Ectodermal cell (in vitro differentiated cells): Measurements from ENCODE around the gene EED.
"Not testable (repeated sequence)": the region's sequence is repeated elsewhere in the genome, so short reads cannot be mapped to it uniquely, and the experiment has no call there.

Experiments
- H3K27ac ChIP-seq: 2 replicates; pipeline ENCODE4 v1.7.0; 2013; ENCODE audit warnings: mild to moderate bottlenecking, low read depth, low read length; ENCODE audit not compliant: insufficient read depth, poor library complexity, severe bottlenecking
- H3K27me3 ChIP-seq: 2 replicates; pipeline ENCODE4 v1.7.0; 2013; ENCODE audit warnings: mild to moderate bottlenecking, low read length; ENCODE audit not compliant: insufficient read depth, control insufficient read depth, poor library complexity, severe bottlenecking
- H3K36me3 ChIP-seq: one replicate; pipeline ENCODE4 v1.7.0; 2013; ENCODE audit warnings: low read length; ENCODE audit not compliant: control insufficient read depth, insufficient read depth
- H3K4me1 ChIP-seq: one replicate; pipeline ENCODE4 v1.7.0; 2013; ENCODE audit warnings: low read length; ENCODE audit not compliant: control insufficient read depth, insufficient read depth
- H3K4me3 ChIP-seq: 2 replicates; pipeline ENCODE4 v1.7.0; 2013; ENCODE audit warnings: low read depth, low read length, control low read depth; ENCODE audit not compliant: insufficient read depth
- H3K9me3 ChIP-seq: 2 replicates; pipeline ENCODE4 v1.7.0; 2013; ENCODE audit warnings: mild to moderate bottlenecking, low read length, moderate library complexity; ENCODE audit not compliant: control insufficient read depth
- WGBS, 2 experiments: methylation state at CpG; one replicate each; pipeline ENCODE4 v1.1.7; 2013; ENCODE audit warnings: missing lambda C conversion rate in 2 of 2; 5-methylcytosine and 5-hydroxymethylcytosine counted together

EED gene

GRCh38 chr11:86218125-86219084 is 26.1 kb upstream of the EED start:
- Histone ChIP-seq H3K9me3 (no peaks in the 10 kb centered on the region), H3K27ac (no peak overlapping the region), H3K4me3 (no peak overlapping the region), H3K4me1 (no peaks in the 10 kb centered on the region), H3K27me3 (no peaks in the 10 kb centered on the region), H3K36me3 (no peaks in the 10 kb centered on the region)
- 66% methylated on average over 14 of the region's 14 CpGs for WGBS, 2 experiments

DNA sequence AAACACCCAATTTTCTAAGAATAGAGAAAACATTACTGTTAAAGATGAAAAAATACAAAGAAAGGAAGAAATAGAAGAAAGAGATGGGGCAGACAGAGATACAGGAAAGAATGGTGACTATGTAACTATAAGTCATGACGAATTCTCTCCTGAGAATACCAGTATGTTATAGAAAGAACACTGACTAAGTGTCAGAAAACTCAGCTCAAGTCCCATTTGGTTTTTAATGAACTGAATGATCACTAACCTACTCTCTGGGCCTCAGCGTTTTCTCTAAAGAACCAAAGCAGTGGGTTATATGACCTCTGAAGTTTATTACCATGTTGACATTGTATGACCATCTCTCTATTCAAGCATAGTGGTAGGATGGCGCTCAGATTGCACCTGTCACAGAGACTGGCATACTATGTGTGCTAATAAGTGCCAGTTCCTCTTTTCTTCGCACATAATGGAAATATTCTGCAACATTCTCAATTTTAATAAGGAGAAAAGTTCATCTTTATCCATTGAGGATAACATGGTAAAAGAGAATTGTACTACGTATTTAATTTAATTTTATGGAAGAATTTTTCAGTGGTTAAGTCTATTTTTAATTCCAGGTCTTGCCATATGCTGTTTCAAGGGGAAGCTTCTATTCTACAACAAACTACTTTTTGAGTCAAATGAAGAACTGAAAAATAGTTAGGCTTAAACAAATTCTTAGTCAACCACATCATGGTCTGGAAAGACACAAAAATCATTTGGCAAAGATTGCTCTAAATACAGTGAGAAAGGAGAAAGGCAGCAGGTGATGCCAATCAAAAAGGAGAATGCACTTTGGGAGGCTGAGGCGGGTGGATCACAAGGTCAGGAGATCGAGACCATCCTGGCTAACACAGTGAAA is 25.0 kb upstream of the EED start:
- Histone ChIP-seq H3K9me3 (no peaks in the 10 kb centered on the region), H3K4me3 (no peak overlapping the region), H3K4me1 (no peaks in the 10 kb centered on the region), H3K27me3 (no peaks in the 10 kb centered on the region), H3K27ac (no peak overlapping the region), H3K36me3 (no peaks in the 10 kb centered on the region)
- 95 to 96% methylated on average over 6 to 7 of the region's 7 CpGs for WGBS, 2 experiments

- Histone ChIP-seq H3K36me3 (no peaks in the 10 kb centered on the region), H3K4me3 (no peak overlapping the region), H3K4me1 (no peaks in the 10 kb centered on the region), H3K9me3 (no peaks in the 10 kb centered on the region), H3K27me3 (no peaks in the 10 kb centered on the region), H3K27ac (no peak overlapping the region)
- WGBS, 2 experiments = 94 to 95% methylated on average over 1 of the region's 1 CpG
These were observed 23.9 kb upstream of the EED start for GRCh38 chr11:86220653-86221052.

DNA sequence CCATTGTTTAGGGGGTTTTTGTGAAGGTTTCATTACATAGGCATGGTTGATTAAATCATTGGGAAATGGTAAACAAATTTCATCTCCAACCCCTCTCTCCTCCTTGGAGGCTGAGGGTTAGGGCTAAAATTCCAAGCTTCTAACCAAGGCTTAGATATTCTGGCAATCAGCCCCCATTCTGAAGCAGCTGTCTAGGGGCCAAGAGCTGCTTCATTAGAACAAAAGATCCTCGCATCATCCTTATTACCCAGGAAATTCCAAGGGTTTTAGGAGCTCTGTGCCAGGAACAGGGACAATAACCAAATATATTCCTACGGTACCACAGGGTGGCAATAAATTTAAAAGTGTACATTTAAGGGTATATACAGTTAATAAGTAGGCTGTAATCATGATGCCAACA is 22.5 kb upstream of the EED start:
- no peak overlapping the region for H3K4me3 ChIP-seq
- no peak overlapping the region for H3K27ac ChIP-seq
- 67 to 91% methylated on average over 1 to 2 of the region's 2 CpGs for WGBS, 2 experiments
- no peaks in the 10 kb centered on the region for H3K27me3 ChIP-seq
- H3K9me3 ChIP-seq = no peaks in the 10 kb centered on the region
- no peaks in the 10 kb centered on the region for H3K4me1 ChIP-seq
- H3K36me3 ChIP-seq = no peaks in the 10 kb centered on the region

- 64 to 69% methylated on average over 4 of the region's 4 CpGs for WGBS, 2 experiments
- not testable (repeated sequence) for H3K4me1 ChIP-seq, H3K27ac ChIP-seq
These were observed 20.0 kb upstream of the EED start for GRCh38 chr11:86224575-86224974.

GRCh38 chr11:86225344-86225743 is 19.2 kb upstream of the EED start:
- 92 to 95% methylated on average over 3 of the region's 3 CpGs for WGBS, 2 experiments
- not testable (repeated sequence) for H3K4me1 ChIP-seq, H3K27me3 ChIP-seq, H3K36me3 ChIP-seq, H3K9me3 ChIP-seq, H3K4me3 ChIP-seq, H3K27ac ChIP-seq

More at GRCh38 chr11:86224575-86224974, 20.0 kb upstream of the EED start:
- not testable (repeated sequence) for H3K36me3 ChIP-seq, H3K4me3 ChIP-seq, H3K27me3 ChIP-seq, H3K9me3 ChIP-seq

DNA sequence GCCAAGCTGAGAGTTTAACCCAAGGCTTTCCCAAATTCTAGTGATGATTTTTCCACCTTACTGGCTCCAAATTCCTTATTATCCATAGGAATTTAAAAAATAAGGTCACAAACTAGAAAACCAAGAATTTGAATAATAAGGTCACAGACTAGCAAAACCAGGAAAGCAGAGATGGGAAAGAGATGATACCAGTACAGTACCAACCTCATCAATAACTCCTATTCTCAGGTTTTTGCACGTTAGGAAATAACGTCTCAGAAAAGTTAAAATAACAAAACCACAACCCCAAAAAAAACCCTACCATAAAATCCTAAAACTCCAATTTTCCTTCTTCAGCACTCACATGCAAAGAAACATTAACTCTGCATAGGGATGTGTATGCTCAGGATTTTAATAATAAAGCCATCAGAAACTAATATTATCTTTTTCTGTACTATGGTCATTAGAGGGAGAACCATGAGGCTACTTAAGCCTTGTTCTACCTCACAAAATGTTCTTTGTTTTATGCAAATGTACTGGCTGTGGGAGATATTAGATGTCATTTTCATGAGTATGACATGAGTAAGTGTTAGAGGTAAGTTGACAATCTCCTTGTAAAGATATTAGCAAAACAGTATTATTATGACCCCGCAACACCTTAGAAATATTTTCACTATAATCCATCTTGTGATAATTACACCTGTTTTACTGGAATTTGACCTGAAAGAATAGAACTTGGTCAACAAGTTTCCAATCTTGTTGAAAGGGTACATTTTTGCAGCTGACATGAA is 16.1 kb upstream of the EED start:
- H3K9me3 ChIP-seq = no peaks in the 10 kb centered on the region
- no peaks in the 10 kb centered on the region for H3K36me3 ChIP-seq
- no peaks in the 10 kb centered on the region for H3K27me3 ChIP-seq
- no peak overlapping the region for H3K27ac ChIP-seq
- H3K4me1 ChIP-seq = no peaks in the 10 kb centered on the region
- 92 to 96% methylated on average over 2 to 3 of the region's 3 CpGs for WGBS, 2 experiments
- no peak overlapping the region for H3K4me3 ChIP-seq

DNA sequence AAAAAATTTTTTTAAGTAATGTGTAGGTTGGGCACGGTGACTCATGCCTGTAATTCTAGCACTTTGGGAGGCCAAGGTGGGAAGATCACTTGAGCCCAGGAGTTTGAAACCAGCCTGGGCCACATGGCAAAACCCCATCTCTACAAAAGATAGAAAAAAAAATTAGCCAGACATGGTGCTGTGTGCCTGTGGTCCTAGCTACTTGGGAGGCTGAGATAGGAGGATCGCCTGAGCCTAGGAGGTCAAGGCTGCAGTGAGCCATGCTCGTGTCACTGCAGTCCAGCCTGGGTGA is 15.6 kb upstream of the EED start:
- WGBS, 2 experiments = 92 to 97% methylated on average over 3 of the region's 3 CpGs
- H3K27me3 ChIP-seq = not testable (repeated sequence)

DNA sequence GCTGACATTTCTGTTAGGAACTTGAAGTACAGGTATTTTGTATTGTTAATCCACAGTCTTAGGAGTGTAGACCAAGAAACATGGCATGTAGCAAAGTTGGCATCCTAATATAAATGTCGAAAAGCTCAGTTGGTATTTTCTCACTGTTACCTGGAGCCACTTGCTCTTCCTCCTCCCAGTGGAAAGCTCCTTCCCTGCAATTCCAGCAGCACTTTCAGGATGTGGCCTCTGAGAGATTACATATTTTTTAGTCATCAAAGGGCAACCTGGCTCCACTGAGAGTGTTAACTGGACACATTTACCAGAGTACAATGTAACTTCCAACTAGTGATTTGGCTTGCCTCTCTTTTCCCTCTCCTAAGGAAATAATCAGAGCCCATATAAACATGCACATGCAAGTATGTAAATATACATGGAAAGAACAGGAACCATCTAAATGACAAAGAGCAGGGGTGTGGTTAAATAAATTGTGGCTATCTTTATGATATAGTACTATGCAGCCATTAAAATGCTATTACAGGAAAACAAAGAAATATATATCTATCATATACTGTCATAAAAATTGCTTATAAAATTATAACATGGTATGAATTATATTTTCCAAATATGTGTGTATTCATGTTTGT is 14.3 kb upstream of the EED start:
- no peaks in the 10 kb centered on the region for H3K36me3 ChIP-seq
- no peaks in the 10 kb centered on the region for H3K4me1 ChIP-seq
- no peak overlapping the region for H3K4me3 ChIP-seq
- WGBS, 2 experiments = 98 to 100% methylated on average over 1 of the region's 1 CpG
- no peak overlapping the region for H3K27ac ChIP-seq
- no peaks in the 10 kb centered on the region for H3K9me3 ChIP-seq
- H3K27me3 ChIP-seq = no peaks in the 10 kb centered on the region

More for the DNA sequence above, 15.6 kb upstream of the EED start:
- not testable (repeated sequence) for H3K27ac ChIP-seq, H3K9me3 ChIP-seq, H3K4me1 ChIP-seq, H3K4me3 ChIP-seq, H3K36me3 ChIP-seq
